Skin of body (tissue), 2 donors: ENCODE measurements around the gene GNB1L. TPM values are rescaled to one million over a fixed set of nuclear protein-coding genes. Genes with fewer than 3 reads are reported as not detected.

Source experiments
- DNase-seq: peaks from one replicate; lab custom pipeline; 2025; lab: John Stamatoyannopoulos, UW
- total RNA-seq: library from RNA; depleted of rRNA; stranded (reverse); fragments of >200 nt; gene quantifications from one replicate; pipeline ENCODE4 v1.2.3, GENCODE V29; 2014

Gene GNB1L
- total RNA-seq, 1 donor from 2014 or later, result 2.1 TPM

GRCh38 chr22:19876941-19877625, 22.4 kb upstream of the GNB1L start:
- no peak for DNase-seq

DNA sequence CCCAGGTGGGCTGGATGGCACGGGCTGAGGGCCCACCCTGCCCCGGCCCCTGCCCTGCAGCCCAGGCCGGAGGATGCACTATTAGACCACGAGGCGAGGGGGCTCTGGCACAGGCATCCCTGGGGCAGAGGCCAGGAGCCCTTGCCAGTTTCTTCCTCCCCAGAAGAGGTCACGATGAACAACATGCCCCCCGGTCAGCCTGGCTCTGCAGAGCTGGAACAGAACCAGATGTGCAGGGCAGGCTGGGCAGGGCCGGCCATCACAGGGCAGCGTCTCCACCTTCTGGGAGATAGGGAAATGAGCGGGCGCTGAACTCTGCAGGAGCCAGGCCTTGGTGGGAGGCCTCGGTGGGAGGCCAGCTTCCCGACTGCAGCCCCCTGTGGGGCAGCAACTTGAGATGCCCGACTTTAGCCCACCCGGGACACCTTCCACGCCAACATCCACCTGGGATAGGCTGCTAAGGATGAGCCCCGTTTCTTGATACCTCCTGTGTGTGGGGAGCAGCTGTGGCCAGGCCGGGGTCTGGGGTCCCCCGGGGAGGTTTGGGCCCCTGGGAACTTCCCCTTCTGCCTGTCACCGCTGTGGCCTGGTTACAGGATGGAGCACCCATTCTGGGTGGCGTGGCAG, 21.8 kb upstream of the GNB1L start:
- no peak for DNase-seq

- no peak for DNase-seq
Observed at GRCh38 chr22:19875531-19876313, 21.0 kb upstream of the GNB1L start.

DNA sequence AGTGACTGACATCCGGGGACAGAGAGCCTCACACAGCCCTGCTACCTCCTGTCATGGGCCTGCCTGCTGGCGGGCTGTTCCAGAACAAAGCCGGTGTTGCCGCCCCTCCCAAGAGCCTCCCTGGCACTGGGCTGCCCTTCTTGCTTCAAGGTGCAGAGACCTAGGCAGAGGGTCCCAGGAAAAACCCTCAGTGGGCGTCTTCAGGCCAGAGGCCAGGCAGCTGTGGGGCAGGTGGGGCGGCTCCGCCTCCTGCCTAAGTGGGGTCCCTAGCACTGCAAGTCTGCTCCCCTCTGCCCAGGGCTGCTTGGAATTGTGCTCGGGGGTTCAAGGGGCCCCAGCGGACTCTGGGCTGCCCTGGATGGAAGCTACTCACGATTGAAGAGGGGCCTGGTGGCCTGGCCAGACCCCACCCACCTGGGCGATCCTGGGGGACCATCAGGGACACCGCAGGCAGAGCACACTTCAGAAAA, 20.4 kb upstream of the GNB1L start:
- DNase-seq, result no peak

GRCh38 chr22:19874307-19875060, 19.8 kb upstream of the GNB1L start:
- no peak for DNase-seq

GRCh38 chr22:19873960-19874306, 19.3 kb upstream of the GNB1L start:
- DNase-seq, result no peak

GRCh38 chr22:19873138-19873959, 18.7 kb upstream of the GNB1L start:
- DNase-seq, result no peak

DNA sequence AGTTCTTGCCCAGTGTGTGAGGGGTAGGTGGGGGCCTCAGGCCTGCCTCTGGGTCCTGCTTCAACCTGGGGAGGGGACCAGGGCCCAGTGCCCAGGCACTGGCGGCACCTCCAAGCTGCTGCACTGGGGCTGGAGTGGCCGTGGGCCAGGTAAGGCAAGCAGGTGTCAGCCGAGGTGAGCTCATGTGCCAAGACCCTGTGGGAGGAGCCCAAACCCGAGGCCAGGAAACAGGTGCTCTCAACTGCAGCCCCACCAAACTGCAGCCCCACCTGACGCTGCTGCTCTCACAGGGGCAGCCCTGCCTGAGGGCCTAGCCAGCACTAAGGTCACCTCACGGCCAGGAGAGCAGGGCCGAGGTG, 18.1 kb upstream of the GNB1L start:
- DNase-seq, result no peak

DNA sequence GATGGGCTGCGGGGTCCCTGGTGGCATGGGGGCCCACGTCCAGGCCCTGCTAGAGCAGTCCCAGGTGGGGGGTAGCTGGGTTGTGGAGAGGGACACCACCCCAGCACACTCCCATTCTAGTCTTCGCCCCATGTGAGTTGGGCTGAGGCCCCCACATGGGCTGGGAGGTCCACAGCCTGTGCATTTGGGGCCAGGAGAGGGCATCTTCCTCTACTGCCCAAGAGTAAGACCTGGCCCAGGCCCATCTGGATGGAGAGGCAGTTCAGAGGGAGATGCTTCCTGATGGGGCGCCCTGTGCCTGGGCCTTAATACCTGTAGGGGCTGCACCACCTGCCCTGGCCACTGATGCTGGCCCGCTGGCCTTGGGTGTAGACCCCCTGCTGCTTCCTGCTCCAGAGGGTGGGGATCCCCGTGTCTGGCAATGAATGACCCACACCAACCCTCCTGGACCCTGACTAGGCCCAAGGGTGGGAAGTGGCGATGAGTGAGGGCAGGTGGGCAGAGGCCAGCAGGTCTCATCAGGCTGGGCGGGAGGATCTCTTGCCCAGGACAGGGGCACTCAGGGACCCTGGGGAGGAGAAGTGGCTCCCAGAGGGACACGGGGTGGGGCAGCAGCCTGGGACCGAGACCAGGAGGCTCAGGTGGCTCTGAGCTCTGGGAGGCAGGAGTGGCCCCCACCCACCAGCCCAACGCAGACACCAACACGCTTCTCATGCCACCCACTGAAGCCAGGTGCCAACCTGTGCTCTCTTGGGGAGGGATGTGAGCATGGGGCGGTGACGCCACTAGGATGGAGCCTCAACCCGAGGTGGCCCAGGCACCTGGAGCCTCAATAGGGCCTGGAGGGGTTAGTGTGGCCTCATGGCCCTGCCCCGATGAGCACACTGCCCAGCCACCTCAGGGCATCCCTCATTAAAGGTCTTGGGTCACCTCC, 17.4 kb upstream of the GNB1L start:
- DNase-seq, result no peak

- no peak for DNase-seq
Observed at GRCh38 chr22:19871023-19871844, 16.6 kb upstream of the GNB1L start.

GRCh38 chr22:19870153-19871022, 15.7 kb upstream of the GNB1L start:
- DNase-seq, result no peak

- no peak for DNase-seq
Observed at GRCh38 chr22:19869497-19870152, 15.0 kb upstream of the GNB1L start.

DNA sequence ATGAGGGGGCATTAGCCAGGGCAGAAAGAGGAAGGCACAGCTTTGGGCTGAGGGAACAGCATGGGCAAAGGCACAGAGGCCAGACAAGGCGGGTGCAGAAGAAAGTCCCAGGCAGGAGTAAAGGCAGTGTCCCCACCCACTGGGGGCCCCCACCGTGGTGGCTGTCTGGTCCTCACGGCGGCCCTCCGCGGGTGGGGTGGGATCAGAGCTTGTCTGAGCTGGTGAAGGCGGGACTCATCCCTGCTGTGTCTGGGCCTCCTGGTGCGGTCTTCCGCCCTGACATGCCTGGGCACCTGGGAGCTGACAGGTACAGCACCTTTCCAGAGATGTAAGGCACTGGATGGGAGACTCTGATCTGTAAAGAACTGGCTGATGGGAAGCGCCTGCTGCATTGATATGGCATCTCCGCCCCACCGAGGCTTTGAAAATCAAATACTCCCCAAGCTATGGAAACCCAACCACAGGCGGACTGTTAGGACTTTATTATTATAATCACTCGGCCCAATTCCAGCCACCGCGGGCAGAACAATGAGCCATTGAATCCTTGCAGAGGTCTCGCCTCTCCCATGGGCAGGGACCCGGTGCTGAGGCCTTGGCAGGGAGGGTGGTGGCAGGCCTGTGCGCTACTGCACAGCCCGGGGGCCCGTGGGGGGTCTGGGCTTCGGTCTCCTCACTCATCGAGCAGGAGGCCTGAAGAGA, 14.2 kb upstream of the GNB1L start:
- DNase-seq, result no peak

GRCh38 chr22:19868333-19868732, 13.7 kb upstream of the GNB1L start:
- DNase-seq, result no peak

GRCh38 chr22:19867617-19868016, 12.9 kb upstream of the GNB1L start:
- no peak for DNase-seq

DNA sequence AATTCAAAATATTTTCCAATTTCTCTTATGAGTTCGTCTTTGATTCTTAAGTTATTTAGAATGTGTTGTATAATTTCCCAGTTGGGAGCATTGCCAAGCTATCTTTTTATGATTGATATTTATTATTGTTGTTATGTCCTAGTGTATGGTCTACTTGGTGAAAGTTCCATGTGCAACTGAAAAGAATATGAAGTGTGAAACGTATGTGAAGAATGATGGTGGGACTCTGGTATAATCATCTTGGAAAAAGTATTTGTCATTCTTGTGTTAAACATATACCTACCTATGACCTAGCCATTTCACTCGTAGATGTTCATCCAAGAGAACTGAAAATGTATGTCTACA, 12.0 kb upstream of the GNB1L start:
- no peak for DNase-seq
